Activated naive CD8-positive, alpha-beta T cell treated with anti-CD3 and anti-CD28 coated beads, Interleukin-2, amount 50 U/mL, for 24 hours (primary cell): ENCODE measurements around the gene LY6G5C.

Experiments used
- ATAC-seq: fragments of 150-1000 bp; cut with Tn5 transposase; one replicate; pipeline ENCODE4 v1.10.0; 2021
- DNase-seq: peaks from one replicate; pipeline ENCODE4 v3.0.0; 2021
- H3K27ac Mint-ChIP-seq: one replicate; pipeline ENCODE4 v1.8.0; 2021; ENCODE audit warnings: mild to moderate bottlenecking, mixed read lengths
- H3K27me3 Mint-ChIP-seq: one replicate; pipeline ENCODE4 v1.8.0; 2021; ENCODE audit warnings: mixed read lengths
- H3K36me3 Mint-ChIP-seq: one replicate; pipeline ENCODE4 v1.8.0; 2021; ENCODE audit warnings: low read depth, mixed read lengths
- H3K4me1 Mint-ChIP-seq: one replicate; pipeline ENCODE4 v1.8.0; 2021; ENCODE audit warnings: mixed read lengths
- H3K4me3 Mint-ChIP-seq: one replicate; pipeline ENCODE4 v1.8.0; 2021; ENCODE audit warnings: mild to moderate bottlenecking, moderate library complexity, mixed read lengths
- H3K9me3 Mint-ChIP-seq: one replicate; pipeline ENCODE4 v1.8.0; 2021; ENCODE audit warnings: mixed read lengths

LY6G5C gene

GRCh38 chr6:31690231-31691077, 9.6 kb upstream of the LY6G5C start:
- no peak for DNase-seq
- Mint-ChIP-seq H3K27me3 (no peaks in the 10 kb centered on the region), H3K4me3 (no peak overlapping the region), H3K36me3 (peaks cover 15% of the 10 kb centered on the region), H3K27ac (peak overlapping the region; percentile 59), H3K9me3 (no peaks in the 10 kb centered on the region), H3K4me1 (peaks cover 10% of the 10 kb centered on the region)
- ATAC-seq = peak; percentile 44

GRCh38 chr6:31689249-31690110, 8.6 kb upstream of the LY6G5C start:
- no peaks in the 10 kb centered on the region for H3K9me3 Mint-ChIP-seq
- H3K27ac Mint-ChIP-seq = peak overlapping the region; percentile 59
- peaks cover 11% of the 10 kb centered on the region for H3K36me3 Mint-ChIP-seq
- H3K4me1 Mint-ChIP-seq = peaks cover 10% of the 10 kb centered on the region
- H3K27me3 Mint-ChIP-seq = no peaks in the 10 kb centered on the region
- ATAC-seq (no peak), DNase-seq (no peak)
- no peak overlapping the region for H3K4me3 Mint-ChIP-seq

- no peaks in the 10 kb centered on the region for H3K27me3 Mint-ChIP-seq
- H3K4me3 Mint-ChIP-seq = no peak overlapping the region
- no peak overlapping the region for H3K27ac Mint-ChIP-seq
- H3K9me3 Mint-ChIP-seq = no peaks in the 10 kb centered on the region
- DNase-seq (no peak), ATAC-seq (no peak)
- peaks cover 11% of the 10 kb centered on the region for H3K36me3 Mint-ChIP-seq
- H3K4me1 Mint-ChIP-seq = peaks cover 10% of the 10 kb centered on the region
Measured at GRCh38 chr6:31687860-31688693, 7.2 kb upstream of the LY6G5C start.

GRCh38 chr6:31687321-31687720, 6.5 kb upstream of the LY6G5C start:
- ATAC-seq (no peak), DNase-seq (no peak)
- peaks cover 11% of the 10 kb centered on the region for H3K36me3 Mint-ChIP-seq
- no peaks in the 10 kb centered on the region for H3K9me3 Mint-ChIP-seq
- no peak overlapping the region for H3K27ac Mint-ChIP-seq
- peaks cover 10% of the 10 kb centered on the region for H3K4me1 Mint-ChIP-seq
- no peak overlapping the region for H3K4me3 Mint-ChIP-seq
- H3K27me3 Mint-ChIP-seq = no peaks in the 10 kb centered on the region

GRCh38 chr6:31686483-31686882, 5.6 kb upstream of the LY6G5C start:
- Mint-ChIP-seq H3K4me3 (no peak overlapping the region), H3K9me3 (no peaks in the 10 kb centered on the region), H3K4me1 (peaks cover 15% of the 10 kb centered on the region), H3K27ac (peak overlapping the region; percentile 2), H3K36me3 (peaks cover 11% of the 10 kb centered on the region), H3K27me3 (no peaks in the 10 kb centered on the region)
- ATAC-seq = no peak
- no peak for DNase-seq

GRCh38 chr6:31683591-31683990, 2.7 kb upstream of the LY6G5C start:
- ATAC-seq (no peak), DNase-seq (no peak)
- H3K4me1 Mint-ChIP-seq = peaks cover 21% of the 10 kb centered on the region
- H3K4me3 Mint-ChIP-seq = no peak overlapping the region
- peaks cover 11% of the 10 kb centered on the region for H3K36me3 Mint-ChIP-seq
- H3K9me3 Mint-ChIP-seq = no peaks in the 10 kb centered on the region
- H3K27me3 Mint-ChIP-seq = no peaks in the 10 kb centered on the region
- no peak overlapping the region for H3K27ac Mint-ChIP-seq

GRCh38 chr6:31681135-31681671, 336 bp upstream of the LY6G5C start:
- Mint-ChIP-seq H3K4me1 (peaks cover 21% of the 10 kb centered on the region), H3K4me3 (peak overlapping the region; percentile 77), H3K27ac (peak overlapping the region; percentile 29), H3K27me3 (no peaks in the 10 kb centered on the region), H3K36me3 (peaks cover under 1% of the 10 kb centered on the region), H3K9me3 (no peaks in the 10 kb centered on the region)
- ATAC-seq = peak; percentile 73
- DNase-seq = peak; percentile 55

DNA sequence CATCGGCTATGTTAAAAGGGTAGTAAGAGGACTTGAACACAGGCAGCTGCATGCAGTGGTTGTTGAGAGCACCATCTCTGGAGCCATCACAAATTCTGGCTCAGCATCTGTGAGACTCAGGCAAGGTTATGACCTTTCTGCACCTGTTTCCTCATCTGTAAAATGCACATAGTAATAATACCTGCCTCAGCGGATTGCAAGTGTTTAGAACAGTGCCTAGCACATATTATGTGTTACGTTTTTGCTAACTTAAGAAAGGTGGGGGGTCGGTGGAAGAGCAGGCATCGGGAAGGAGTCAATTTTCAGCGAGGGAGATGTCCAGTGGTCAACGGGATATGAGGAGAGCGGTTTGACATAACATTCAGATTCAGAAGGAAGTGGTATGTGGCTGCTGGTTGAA, 2.9 kb downstream of the LY6G5C start:
- peaks cover 8% of the 10 kb centered on the region for H3K36me3 Mint-ChIP-seq
- no peak overlapping the region for H3K27ac Mint-ChIP-seq
- ATAC-seq = no peak
- no peaks in the 10 kb centered on the region for H3K27me3 Mint-ChIP-seq
- DNase-seq = no peak
- H3K9me3 Mint-ChIP-seq = no peaks in the 10 kb centered on the region
- no peak overlapping the region for H3K4me3 Mint-ChIP-seq
- H3K4me1 Mint-ChIP-seq = peaks cover 21% of the 10 kb centered on the region

- H3K36me3 Mint-ChIP-seq = peaks cover 15% of the 10 kb centered on the region
- no peaks in the 10 kb centered on the region for H3K9me3 Mint-ChIP-seq
- no peaks in the 10 kb centered on the region for H3K27me3 Mint-ChIP-seq
- DNase-seq (no peak), ATAC-seq (no peak)
- H3K27ac Mint-ChIP-seq = no peak overlapping the region
- peaks cover 20% of the 10 kb centered on the region for H3K4me1 Mint-ChIP-seq
- no peak overlapping the region for H3K4me3 Mint-ChIP-seq
Measured at GRCh38 chr6:31676904-31677303, 4.0 kb downstream of the LY6G5C start.

- Mint-ChIP-seq H3K36me3 (peaks cover 18% of the 10 kb centered on the region), H3K9me3 (no peaks in the 10 kb centered on the region), H3K4me1 (peaks cover 15% of the 10 kb centered on the region), H3K27ac (no peak overlapping the region), H3K27me3 (no peaks in the 10 kb centered on the region), H3K4me3 (no peak overlapping the region)
- ATAC-seq (no peak), DNase-seq (no peak)
Measured at GRCh38 chr6:31676322-31676903, 4.5 kb downstream of the LY6G5C start.

DNA sequence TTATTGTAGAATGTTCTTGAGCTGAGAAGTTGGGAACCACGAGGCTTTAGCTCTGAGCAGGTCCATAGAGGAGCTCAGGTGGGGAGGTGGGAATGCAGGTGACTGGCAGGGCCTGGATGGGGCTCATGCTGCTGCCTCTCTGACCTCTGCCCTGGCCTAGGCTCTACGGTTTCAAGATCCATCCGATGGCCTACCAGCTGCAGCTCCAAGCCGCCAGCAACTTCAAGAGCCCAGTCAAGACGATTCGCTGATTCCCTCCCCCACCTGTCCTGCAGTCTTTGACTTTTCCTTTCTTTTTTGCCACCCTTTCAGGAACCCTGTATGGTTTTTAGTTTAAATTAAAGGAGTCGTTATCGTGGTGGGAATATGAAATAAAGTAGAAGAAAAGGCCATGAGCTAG, 11.2 kb downstream of the LY6G5C start, which contains the start of gene LY6G5B:
Gene LY6G5B (plus strand): TSS at position 301 of the 400 bp plus-strand sequence. CDS start 975 bp downstream, outside the sequence.
- no peaks in the 10 kb centered on the region for H3K9me3 Mint-ChIP-seq
- H3K4me1 Mint-ChIP-seq = peaks cover 27% of the 10 kb centered on the region
- DNase-seq = no peak
- H3K36me3 Mint-ChIP-seq = peaks cover 73% of the 10 kb centered on the region
- no peak within 1 kb of the TSS for H3K4me3 Mint-ChIP-seq
- peaks cover 2% of the 10 kb centered on the region for H3K27me3 Mint-ChIP-seq
- H3K27ac Mint-ChIP-seq = peak within 1 kb of the TSS; percentile 39
- ATAC-seq = no peak

DNA sequence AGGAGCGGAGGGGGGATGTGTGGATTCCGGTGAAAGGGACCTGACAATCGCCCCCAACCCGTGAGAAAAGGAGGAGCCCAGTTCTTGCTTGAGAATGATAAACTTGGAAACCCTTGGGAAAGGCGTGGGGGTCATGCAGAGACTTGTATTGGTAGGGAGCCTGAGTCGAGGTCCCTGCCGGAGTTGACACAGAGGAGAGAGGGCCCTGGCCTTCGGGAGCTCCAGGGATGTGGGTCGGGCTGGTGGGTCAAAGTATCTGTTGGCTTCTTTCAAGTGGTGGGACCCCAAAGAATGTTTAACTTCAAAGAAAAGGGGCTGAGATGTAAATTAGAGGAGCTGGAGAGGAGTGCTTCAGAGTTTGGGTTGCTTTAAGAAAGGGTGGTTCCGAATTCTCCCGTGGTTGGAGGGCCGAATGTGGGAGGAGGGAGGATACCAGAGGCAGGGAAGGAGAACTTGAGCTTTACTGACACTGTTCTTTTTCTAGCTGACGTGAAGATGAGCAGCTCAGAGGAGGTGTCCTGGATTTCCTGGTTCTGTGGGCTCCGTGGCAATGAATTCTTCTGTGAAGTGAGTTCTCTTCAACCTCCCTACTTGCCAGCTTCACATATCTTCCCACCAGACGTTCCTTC, 14.4 kb downstream of the LY6G5C start:
- Mint-ChIP-seq H3K4me1 (peaks cover 54% of the 10 kb centered on the region), H3K27me3 (peaks cover 2% of the 10 kb centered on the region), H3K4me3 (peak overlapping the region; percentile 98), H3K36me3 (peaks cover 79% of the 10 kb centered on the region), H3K9me3 (no peaks in the 10 kb centered on the region), H3K27ac (peak overlapping the region; percentile 98)
- no peak for DNase-seq
- ATAC-seq = no peak
